HG03457 (cell line): Measurements from ENCODE around the gene STPG1.
A peak's percentile ranks its signal among the peaks of the same experiment; 100 is the strongest.

Source experiments
- ATAC-seq: cut with Tn5 transposase; IDR thresholded peaks from one replicate; pipeline ENCODE4 v1.9.1; 2021; ENCODE audit warnings: moderate number of reproducible peaks; ENCODE audit not compliant: unreplicated experiment

STPG1 gene

GRCh38 chr1:24393892-24394291 is 19.7 kb downstream of the STPG1 start:
- ATAC-seq, result no peak

- ATAC-seq, result no peak
Observed at GRCh38 chr1:24392982-24393650, 20.5 kb downstream of the STPG1 start.

GRCh38 chr1:24392604-24392946 is 21.0 kb downstream of the STPG1 start:
- ATAC-seq, result no peak

GRCh38 chr1:24391882-24392603 is 21.5 kb downstream of the STPG1 start:
- ATAC-seq, result peak; percentile 56

- ATAC-seq, result no peak
Observed at GRCh38 chr1:24390924-24391782, 22.4 kb downstream of the STPG1 start.

- ATAC-seq, result no peak
Observed at GRCh38 chr1:24389231-24389678, 24.3 kb downstream of the STPG1 start.

GRCh38 chr1:24388331-24388885 is 25.2 kb downstream of the STPG1 start:
- ATAC-seq, result no peak

GRCh38 chr1:24387636-24388175 is 25.9 kb downstream of the STPG1 start:
- ATAC-seq, result no peak

GRCh38 chr1:24386931-24387330 is 26.7 kb downstream of the STPG1 start:
- no peak for ATAC-seq

- no peak for ATAC-seq
Observed at GRCh38 chr1:24386241-24386640, 27.3 kb downstream of the STPG1 start.

GRCh38 chr1:24385160-24385940 is 28.2 kb downstream of the STPG1 start:
- no peak for ATAC-seq

- no peak for ATAC-seq
Observed at GRCh38 chr1:24384251-24385090, 29.1 kb downstream of the STPG1 start.

GRCh38 chr1:24383381-24383940 is 30.1 kb downstream of the STPG1 start:
- no peak for ATAC-seq

- no peak for ATAC-seq
Observed at GRCh38 chr1:24382165-24382577, 31.4 kb downstream of the STPG1 start.

- no peak for ATAC-seq
Observed at GRCh38 chr1:24381256-24381655, 32.3 kb downstream of the STPG1 start.

GRCh38 chr1:24380508-24380907 is 33.1 kb downstream of the STPG1 start:
- ATAC-seq, result no peak

GRCh38 chr1:24379733-24380315 is 33.8 kb downstream of the STPG1 start:
- ATAC-seq, result no peak

- no peak for ATAC-seq
Observed at GRCh38 chr1:24374891-24375786, 38.4 kb downstream of the STPG1 start.
